K562 (cell line): ENCODE results near the gene KAZALD1. TPM values are rescaled to one million over a fixed set of nuclear protein-coding genes. Genes with fewer than 3 reads are reported as not detected.
A peak's percentile ranks its signal among the peaks of the same experiment; 100 is the strongest.

ENCODE experiments used
- DPF2 ChIP-seq: fragments of 450-650 bp; IDR thresholded peaks from 2 replicates; pipeline ENCODE4 v1.6.1; 2016
- ZBTB1 ChIP-seq: sonication (generic); formaldehyde crosslinking; IDR thresholded peaks from 2 replicates; pipeline ENCODE4 v1.8.1; 2023; ENCODE audit warnings: missing genetic modification reagents, low read depth, mild to moderate bottlenecking, borderline replicate concordance
- ZNF592 ChIP-seq: fragments of 450-650 bp; IDR thresholded peaks from 2 replicates; pipeline ENCODE4 v1.6.1; 2017; ENCODE audit warnings: antibody characterized with exemption, mild to moderate bottlenecking
- polyA plus RNA-seq, 8 experiments: library from polyadenylated mRNA; depleted of rRNA in 4 of 8; stranded (reverse) in 5 of 8; unstranded in 3 of 8; fragments of >200 nt; fragmentation: Nextera tagmentation in 2 of 8; fragmentation: Illumina TruSeq in 1 of 8; extraction: Ambion mirVana in 2 of 8; extraction: Trizol in 1 of 8; gene quantifications; 2 replicates each; pipeline versions ENCODE4 v1.2.1 to v1.2.3, GENCODE V29; 2011 to 2014; ENCODE audit warnings: inconsistent platforms in 1 of 8, missing spikeins in 1 of 8
- total RNA-seq, 7 experiments: library from RNA; depleted of rRNA in 6 of 7; stranded (reverse); fragments of >200 nt in 6 of 7; fragmentation: Illumina TruSeq in 2 of 7; extraction: Trizol in 2 of 7; gene quantifications; 2 replicates each; pipeline versions ENCODE4 v1.2.1 to v1.2.3, GENCODE V29; 2011 to 2021; ENCODE audit warnings: low replicate concordance in 1 of 7

The KAZALD1 gene
- total and polyA plus RNA-seq, 9 of the 15 experiments (the other 6 are each of a cell fraction or from before 2014, with no cell fraction given), result 0.15 to 10.0 (median 4.9) TPM

DNA sequence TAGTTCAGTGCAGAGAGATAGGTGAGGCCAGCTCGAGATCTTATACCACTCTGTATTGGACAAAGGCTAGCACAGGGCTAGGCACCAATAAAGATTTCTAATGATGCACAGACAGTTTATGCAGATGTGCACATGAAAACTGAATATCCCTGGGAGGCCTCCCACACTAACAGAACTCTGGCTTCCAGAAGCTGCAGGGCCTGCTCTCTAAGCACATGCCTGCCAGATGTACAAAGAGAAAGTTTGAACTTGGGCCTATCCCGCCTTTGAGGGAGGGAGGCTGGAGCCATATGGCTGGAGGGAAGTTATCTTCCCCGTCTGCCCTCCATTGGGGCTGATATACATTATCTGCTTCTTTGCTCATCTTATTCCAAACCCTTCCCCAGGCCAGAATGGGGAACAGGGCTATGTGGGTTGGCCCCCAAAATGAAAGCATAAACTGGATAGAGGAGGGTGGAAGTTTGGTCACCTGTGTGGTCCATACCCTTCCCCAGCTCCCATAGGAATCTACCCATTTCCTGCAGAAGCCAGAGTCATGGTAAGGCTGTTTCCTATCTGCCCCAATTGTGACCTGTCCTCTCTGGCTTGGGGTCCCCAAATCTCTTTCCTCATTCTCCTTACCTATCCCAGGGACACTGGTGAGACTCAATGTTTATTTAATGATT lies 3.8 kb downstream of the KAZALD1 start (continued):
- TF ChIP-seq ZBTB1 (CRISPR knock-in tag) (0 out of 2 replicates have a peak, but pooled peaks have one; percentile 8), ZNF592 (0 out of 2 replicates have a peak, but pooled peaks have one; percentile 35), DPF2 (0 out of 2 replicates have a peak, but pooled peaks have one; percentile 49)
